CD4-positive, alpha-beta T cell treated with Interleukin-10 for 1 hour (primary cell): ENCODE results near the gene DNAJC25.
"Not testable (repeated sequence)": the region's sequence is repeated elsewhere in the genome, so short reads cannot be mapped to it uniquely, and the experiment has no call there.

Experiments used
- DNase-seq: peaks from one replicate; pipeline ENCODE4 v3.0.0-alpha.2; 2020

DNAJC25 gene

DNA sequence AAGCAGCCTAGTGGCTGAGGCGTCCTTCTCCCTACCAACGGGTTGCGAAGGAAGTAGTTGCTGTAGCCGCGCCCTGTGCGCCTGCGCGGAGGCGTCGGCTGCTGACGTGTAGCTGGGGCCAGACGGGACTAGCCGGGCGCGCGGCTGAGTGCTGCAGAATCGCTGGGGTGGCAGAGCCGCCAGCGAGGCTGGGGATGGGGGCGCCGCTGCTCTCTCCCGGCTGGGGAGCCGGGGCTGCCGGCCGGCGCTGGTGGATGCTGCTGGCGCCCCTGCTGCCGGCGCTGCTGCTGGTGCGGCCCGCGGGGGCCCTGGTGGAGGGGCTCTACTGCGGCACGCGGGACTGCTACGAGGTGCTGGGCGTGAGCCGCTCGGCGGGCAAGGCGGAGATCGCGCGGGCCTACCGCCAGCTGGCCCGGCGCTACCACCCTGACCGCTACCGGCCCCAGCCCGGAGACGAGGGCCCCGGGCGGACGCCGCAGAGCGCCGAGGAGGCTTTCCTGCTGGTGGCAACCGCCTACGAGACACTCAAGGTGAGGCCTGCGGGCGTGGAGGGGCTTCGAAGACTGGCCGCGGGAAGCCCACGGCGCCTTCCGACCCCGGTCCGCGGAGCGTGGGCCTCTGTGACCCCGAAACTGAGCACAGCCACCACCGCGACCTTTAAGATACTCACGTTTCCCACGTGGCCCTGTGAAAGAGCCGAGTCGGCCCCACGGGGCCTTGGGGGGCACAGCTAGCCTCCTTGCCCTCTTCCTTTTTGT lies at the start of gene DNAJC25:
Gene DNAJC25, plus strand, starts transcription at position 121 of the 758 bp plus-strand sequence. Its CDS starts 74 bp downstream, at position 195.
- DNase-seq: peak; percentile 98

DNA sequence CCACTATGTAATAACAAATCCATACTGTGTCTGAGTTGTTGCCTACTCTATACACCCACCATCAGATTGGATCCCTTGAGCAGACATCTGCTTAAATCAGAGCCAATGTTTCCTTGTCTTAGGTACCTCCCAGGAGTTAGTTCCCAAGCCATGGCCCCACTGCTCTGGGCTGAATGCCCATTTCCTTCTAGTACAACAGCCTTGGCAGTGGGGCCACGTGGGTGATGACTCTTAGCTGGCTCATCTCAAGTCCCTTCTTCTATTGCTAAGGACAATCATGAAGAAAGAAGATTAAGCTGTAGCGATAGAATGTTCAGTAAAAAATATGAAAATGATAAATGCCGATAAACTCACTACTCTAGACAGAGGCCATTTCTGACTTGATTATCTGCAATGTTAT lies 48.2 kb upstream of the DNAJC25 start:
- no peak for DNase-seq

DNA sequence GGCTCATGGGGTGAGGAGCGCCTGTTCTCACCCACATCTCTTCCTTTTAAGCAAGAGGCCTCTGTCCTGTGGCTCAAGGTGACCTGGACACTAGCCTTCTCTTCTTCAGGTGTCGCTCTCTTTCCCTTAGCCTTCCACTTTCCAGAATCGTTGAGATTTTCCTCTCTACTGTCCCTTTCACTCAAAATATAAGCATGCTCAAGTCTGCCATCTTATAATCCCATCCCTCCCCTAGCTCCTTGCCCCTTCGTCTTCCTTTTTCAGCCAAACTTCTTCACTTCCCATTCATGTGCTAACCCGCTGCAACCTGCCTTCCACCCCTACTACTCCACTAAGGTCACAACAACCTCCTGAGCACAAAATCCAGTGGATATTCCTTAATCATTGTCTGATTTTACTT lies 44.8 kb upstream of the DNAJC25 start:
- no peak for DNase-seq

DNA sequence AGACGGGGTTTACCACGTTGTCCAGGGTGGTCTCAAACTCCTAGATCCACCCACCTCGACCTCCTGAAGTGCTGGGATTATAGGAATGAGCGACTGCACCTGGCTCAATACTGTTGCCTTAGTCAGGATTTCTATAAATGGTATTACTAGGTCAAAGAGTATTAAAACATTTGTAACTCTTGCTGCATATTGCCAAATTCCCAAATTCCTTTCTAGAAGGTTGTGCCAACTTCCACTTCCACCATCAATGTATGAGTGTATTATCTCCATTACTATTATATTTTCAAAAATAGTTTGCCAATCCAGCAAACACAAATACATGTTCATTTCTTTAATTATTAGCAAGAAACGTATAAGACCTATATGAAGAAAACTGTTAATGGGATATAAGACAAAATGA lies 42.3 kb upstream of the DNAJC25 start:
- no peak for DNase-seq

DNA sequence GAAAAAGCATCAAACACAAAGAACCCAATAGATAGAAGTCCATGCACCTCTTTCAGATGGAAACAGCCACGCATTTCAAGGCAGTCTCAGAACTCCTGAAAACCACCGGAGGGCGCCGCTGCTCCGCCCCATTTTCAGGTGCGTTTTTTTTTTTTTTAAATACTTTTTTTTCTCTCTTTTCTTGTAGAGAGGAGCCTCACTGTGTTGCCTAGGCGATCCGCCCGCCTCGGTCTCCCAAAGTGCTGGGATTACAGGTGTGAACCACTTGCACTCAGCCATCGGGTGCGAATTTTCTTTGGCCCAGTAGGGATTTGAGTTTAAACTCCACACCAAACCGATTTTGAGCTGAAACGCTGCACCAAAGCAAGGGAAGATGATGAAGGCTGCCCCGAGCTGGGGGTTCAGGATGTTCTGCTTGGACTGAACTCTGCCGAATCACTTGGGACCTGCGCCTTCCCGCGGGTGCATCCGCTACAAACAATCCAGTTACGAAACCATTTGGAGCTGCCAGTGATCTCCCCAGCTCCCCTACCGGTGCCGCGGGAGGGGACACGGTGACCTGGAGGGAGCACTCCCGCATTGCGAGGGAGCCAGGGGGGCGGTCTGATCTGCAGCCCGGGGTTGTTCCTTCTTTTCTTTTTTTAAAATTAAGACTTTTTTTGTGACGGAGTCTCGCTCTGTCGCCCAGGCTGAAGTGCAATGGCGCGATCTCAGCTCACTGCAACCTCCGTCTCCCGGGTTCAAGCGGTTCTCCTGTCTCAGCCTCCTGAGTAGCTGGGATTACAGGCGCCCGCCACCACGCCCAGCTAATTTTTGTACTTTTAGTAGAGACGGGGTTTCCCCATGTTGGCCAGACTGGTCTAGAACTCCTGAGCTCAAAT lies 33.0 kb upstream of the DNAJC25 start:
- DNase-seq: peak; percentile 72

DNA sequence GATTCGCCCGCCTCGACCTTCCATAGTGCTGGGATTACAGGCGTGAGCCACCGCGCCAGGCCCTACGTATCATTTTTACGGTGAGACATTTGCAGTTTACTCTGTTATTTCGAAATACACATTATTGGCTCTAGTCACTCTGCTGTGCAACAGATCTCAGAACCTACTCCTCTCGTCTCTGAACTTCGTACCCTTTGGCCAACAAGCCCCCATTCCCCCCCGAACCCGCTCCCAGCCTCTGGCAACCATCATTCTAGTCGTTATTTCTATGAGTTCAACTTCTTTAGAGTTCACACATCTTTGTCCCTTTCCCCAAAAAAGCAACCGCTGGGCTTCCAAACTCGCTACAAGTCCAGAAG lies 32.4 kb upstream of the DNAJC25 start:
- peak; percentile 9 for DNase-seq

DNA sequence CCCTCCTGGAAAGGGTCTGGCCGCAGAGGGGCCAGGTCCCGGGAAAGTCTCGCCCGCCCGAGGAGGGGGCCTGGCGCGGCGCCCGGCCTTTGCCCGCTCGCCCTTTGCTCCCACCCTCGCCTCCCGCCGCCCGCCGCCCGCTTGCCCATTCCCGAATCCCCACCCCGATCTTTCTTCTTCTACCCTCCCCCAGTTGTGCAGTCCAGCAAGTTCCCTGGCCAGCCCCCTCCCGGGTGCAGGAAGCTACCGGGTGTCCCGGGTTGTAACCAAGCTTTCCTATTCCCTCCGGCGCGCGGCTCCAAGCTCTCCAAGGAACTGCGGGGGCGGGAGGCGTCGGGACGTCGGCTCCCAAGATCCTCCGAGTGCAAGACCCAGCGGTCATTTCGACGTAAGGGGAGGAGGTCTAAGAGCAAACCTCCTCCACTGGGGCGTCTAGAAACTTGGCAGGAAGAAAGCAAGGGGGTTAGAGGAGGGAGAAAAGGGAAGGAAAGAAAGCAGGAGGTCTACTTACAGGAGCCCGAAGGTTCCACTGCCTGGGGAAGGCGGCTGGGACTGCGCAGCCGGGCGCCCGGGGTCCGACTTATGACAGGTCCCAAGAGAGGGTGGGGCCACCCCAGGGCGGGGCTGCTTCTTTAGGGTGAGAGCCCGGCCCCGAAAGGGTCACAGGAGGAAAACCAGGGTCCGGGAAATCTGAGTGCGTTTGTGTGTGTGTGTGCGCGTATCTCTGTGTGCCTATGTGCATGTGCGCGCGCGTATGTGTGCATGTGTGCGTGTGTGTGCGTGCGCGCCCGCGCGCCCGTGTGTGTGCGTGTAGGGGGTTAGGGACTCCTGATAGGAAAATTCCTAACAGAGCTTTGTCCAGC lies 31.8 kb upstream of the DNAJC25 start, which contains the start of gene PTGR1:
Gene PTGR1, minus strand, starts transcription at position 556 of the 863 bp plus-strand sequence. CDS start 2,225 bp downstream, outside the sequence.
- DNase-seq: peak; percentile 13

DNA sequence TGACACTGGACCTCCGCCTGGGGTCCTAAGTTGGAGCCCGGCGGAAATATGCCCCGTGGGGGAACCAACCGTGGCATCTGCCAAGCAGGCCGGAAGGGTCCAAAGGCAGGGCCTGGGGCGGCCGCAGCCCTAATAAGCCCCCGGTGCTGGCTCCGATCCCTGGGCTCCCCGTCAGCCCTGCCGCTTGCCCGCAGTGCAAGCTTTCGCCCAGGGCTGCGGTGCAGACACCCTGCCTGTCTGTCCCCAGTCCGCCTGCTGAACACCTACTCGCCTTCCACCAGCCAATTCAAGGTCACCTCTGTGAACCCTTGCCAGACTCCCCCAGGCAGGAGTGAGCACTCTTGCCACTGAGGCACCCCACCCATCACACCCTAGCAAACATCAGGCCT lies 31.2 kb upstream of the DNAJC25 start:
- no peak for DNase-seq

DNA sequence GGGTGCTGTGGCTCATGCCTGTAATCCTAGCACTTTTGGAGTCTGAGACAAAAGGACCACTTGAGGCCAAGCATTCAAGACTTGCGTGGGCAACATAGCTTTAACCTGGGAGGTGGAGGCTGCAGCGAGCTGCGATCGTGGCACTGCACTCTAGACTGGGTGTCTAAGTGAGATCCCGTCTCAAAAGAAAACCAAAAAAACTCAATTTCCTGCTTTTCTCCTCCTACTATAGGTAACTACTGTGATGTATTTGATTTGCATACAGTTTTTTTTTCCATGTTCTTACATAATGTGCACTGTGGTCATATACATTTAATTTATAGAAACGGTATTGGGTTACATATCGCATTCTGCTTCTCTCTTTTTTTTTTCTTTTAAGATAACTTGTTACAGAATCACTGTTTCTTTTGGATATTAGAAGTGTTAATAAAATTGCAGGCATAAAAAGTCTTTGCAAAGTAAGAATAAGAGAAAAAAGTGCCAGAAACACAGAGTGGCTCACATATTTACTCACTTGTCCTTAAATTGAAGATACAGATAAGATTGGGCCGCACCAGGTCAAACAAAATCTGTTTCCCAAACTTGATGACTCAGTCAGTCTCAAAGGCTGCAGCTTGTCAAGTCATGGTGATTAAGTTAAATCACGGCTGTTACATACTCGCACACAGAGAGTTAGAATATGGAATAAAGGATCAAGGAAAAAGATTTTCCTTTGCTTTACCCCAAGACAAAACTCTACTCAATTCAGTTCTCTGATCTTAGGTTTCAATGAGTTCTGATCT lies 29.7 kb upstream of the DNAJC25 start:
- DNase-seq: no peak

DNA sequence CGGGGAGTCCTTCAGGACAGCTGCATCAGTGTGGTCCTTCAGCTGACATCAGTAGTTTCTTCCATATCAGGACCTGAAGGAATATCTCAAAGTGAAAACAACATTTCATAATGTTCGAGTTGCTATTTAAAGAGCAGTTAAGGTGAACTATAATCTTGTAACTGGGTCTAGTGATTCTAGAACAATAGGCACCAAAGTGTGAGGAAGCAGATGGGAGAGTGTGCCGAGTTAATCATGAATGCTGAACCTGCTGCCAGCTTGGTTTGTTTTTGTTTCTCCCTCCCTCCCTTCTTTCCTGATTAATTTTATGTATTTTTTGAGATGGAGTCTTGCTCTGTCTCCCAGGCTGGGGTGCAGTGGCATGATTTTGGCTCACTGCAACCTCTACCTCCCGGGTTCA lies 28.1 kb upstream of the DNAJC25 start:
- no peak for DNase-seq

DNA sequence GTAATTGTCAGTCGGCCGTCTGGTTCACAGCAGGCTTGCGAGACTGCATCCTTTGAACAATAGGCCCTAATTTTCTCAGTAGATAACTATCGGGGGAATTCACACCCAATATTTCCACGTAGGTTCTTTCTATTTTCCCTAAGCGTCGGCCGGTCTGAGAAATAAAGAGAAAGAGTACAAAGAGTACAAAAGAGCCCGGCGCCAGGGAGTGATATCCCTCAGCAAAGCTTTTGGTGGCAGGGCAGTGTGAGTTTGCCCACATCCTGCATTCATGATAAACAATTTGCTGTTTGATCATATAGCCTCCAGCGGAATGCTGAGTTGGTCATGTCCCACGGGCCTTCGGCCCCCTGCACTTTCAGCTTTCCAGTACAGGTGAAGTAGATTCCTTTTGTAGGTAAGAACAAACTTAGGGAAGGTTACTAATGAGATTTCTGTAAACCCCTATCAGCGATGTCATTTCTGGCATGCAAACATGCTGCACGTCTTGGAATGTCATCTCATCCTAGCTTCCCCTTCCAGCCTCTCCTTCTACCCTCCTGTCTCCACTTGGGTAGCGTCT lies 27.0 kb upstream of the DNAJC25 start:
- no peak for DNase-seq

DNA sequence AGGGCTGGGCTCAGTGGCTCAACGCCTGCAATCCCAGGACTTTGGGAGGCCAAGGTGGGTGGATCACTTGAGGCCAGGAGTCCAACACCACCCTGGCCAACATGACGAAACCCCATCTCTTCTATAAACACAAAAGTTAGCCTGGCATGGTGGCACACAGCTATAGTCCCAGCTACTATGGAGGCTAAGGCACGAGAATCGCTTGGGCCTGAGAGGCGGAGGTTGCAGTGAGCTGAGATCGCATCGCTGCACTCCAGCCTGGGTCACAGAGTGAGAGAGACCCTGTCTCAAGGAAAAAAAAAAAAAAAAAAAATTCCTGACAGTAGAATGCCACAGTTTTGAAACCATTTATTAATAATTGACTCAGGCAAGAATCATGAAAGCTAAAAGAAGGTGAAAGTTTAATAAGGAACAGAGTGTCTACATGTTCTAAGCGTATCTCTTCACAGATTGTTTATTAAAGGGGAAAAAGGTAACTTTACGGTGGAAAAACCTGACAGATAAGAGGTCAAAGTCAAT lies 26.0 kb upstream of the DNAJC25 start:
- no peak for DNase-seq

DNA sequence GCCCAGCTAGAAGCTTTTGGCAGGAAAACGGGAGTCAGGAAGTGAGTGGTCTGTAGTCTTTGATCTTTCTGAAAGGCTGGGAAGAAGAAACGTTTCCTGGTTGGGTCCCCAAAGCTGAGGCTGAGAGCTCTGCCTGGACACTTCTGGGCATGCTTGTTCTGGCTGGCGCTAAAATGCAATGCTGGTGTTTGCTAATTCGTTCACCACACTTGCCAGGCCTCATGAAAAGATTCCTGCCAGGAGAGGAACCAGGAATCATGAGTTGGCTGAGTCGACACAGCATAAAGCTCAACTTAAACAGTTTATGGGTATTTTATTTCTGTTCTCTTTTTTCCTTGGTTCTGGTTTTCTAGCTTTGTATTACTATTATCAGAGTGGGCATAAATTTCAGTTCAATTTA lies 21.0 kb upstream of the DNAJC25 start:
- DNase-seq: no peak

DNA sequence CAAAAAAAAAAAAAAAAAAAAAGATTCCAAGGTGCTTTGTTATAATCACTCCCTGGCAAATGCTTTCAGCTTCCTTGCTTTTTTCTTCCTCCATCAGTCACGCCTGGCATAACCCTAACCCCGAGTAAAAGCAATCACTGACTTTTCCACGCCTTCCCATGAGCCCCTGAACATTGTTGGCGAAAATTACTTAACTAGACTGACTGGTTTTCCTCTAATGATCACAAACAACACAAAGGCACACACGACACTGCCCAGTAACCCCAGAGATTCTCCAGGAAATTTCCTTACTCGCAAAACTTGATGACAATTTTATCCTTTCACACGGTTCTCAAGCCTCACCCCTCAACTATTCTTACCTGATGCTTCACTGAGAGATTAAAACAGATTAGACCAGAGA lies 20.3 kb upstream of the DNAJC25 start:
- no peak for DNase-seq

DNA sequence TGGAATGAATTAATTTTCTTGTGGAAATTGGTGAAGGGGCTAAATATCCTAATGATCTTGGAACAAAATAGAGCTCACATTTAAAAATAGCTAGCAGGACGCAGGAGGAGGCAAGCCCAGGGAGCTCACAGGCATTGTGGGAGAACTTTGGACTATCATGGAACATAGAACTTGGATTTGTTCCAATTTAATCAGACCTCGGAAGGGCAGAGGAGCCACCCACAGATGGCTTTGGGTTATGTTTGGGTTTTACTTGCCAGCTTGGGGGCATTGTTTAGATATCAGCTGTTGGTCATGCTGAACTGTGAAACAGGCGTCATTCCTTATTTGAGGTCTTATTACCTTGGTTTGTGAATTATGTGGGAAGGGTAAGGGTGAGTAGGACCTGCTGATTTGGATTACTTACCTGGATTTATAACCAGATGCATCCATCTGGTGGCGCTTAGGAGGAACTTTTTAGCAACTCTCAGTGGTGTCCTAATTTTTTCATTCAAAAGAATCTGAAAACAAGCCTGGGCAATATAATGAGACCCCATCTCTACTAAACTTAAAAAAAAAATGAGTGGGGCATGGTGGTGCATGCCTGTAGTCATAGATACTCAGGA lies 17.6 kb upstream of the DNAJC25 start:
- DNase-seq: no peak

DNA sequence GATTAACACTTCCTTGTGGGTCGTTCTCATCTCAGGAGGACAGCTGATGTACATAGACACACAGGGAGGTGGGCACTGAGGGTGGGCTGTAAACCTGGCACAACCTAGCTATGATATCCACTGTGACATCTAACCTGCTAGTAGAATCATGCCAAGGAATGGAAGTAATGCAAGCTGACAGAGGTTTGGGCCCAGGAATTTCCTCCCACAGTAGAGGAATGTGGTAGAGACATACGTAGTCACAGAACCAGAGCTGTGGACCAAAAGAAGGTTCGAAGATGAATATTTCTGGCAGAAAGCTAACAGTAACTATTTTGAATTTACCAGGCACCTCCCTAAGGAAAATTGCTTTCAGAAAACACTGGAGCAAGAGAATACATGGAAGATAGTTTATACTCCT lies 15.2 kb upstream of the DNAJC25 start:
- no peak for DNase-seq

DNA sequence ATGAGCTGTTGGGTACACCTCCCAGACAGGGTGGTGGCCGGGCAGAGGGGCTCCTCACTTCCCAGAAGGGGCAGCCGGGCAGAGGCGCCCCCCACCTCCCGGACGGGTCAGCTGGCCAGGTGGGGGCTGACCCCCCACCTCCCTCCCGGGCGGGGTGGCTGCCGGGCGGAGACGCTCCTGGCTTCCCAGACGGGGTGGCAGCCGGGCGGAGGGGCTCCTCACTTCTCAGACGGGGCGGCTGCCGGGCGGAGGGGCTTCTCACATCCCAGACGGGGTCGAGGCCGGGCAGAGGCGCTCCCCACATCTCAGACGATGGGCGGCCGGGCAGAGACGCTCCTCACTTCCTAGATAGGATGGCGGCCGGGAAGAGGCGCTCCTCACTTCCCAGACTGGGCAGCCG lies 13.8 kb upstream of the DNAJC25 start:
- not testable (repeated sequence) for DNase-seq

DNA sequence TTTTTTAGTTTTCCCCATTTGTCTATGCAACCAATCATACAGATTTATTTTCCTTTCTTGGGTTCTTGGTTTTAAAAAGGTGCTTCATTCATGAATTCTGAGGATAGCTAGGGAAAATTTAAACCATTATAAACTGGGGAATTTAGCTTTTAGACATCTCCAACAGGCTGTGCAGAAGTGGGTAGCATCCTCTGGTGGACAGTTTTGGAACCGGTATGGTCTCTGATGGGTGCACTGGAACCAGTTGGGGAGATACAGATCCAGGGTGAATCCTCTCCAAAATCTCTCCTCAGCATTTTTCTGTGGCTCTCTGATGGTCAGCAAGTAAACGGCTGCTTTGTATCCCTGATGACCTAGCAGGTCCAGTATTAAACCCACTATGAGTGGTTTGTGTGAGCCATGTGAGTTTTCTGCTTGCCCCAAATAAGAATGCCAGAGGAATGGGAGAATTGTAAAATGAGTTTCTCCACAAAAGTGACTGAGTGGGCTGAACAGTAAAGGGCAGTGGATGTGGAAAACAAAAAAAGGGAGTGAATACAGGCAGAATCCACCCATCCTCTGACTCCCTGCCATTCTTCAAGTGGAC lies 9.1 kb upstream of the DNAJC25 start:
- peak; percentile 25 for DNase-seq

DNA sequence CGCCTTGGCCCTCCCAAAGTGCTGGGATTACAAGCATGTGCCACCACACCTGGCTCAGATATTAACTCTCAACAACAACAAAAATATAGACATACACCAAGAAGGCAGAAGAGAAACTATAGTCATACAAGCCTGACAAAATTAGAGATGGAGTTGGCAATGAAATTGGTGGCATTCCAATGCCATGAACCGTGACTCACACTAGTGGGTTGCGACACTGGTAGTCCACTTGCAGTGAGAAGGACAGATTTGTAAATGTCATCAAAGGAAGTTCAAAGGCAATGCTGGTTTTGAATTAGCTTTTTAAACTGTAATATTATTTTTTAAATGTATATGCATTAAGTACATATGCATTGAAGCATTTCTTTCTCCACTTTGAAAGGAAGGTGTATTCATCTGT lies 8.5 kb upstream of the DNAJC25 start:
- no peak for DNase-seq

DNA sequence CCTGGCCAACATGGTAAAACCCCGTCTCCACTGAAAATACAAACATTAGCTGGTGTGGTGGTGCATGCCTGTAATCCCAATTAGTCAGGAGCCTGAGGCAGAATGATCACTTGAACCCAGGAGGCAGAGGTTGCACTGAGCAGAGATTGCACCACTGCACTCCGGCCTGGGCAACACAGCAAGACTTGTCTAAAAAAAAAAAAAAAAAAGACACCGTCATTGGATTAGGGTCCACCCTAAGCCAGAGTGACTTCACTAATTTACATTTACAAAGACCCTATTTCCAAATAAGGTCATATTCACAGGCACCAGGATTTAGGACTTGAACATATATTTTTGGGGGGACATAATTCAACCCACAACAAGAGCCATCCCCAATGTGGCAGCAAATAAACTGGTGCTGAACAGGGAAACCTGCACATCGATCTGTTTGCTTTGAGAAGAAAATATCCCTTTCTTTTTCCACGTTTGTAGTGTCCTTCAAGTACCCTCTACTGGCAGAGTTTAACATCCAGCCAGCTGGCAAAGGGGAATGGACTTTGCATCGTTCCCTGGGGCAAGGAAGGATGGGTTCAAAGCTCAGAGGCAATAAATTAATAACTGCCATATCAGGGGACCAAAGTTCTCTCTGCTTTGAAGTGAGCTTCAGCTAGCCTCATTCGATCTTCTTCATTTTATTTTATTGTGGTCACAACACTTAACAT lies 3.7 kb upstream of the DNAJC25 start:
- no peak for DNase-seq
